T-helper 1 cell (primary cell): ENCODE data around the gene TBC1D14.

Experiments
- DNase-seq, 5 donors: peaks; one replicate each; pipeline ENCODE4 v3.0.0-alpha.2; 2012 to 2020

The TBC1D14 gene

GRCh38 chr4:7002336-7002735 lies 92.7 kb downstream of the TBC1D14 start:
- DNase-seq, result no peak

- no peak for DNase-seq
Measured at GRCh38 chr4:7003176-7003878, 93.7 kb downstream of the TBC1D14 start.

GRCh38 chr4:7003879-7004240 lies 94.2 kb downstream of the TBC1D14 start:
- DNase-seq, result no peak

- no peak for DNase-seq
Measured at GRCh38 chr4:7004331-7004730, 94.7 kb downstream of the TBC1D14 start.

- no peak for DNase-seq
Measured at GRCh38 chr4:7005571-7005970, 95.9 kb downstream of the TBC1D14 start.

- no peak for DNase-seq
Measured at GRCh38 chr4:7006411-7006810, 96.8 kb downstream of the TBC1D14 start.

- DNase-seq, result no peak
Measured at GRCh38 chr4:7007142-7007907, 97.7 kb downstream of the TBC1D14 start.

GRCh38 chr4:7007944-7008343 lies 98.3 kb downstream of the TBC1D14 start:
- no peak for DNase-seq

- DNase-seq, result no peak
Measured at GRCh38 chr4:7009564-7009963, 99.9 kb downstream of the TBC1D14 start.

- DNase-seq, result no peak
Measured at GRCh38 chr4:7013175-7013574, 103.5 kb downstream of the TBC1D14 start.

- DNase-seq, result no peak
Measured at GRCh38 chr4:7014815-7015214, 105.2 kb downstream of the TBC1D14 start.

- DNase-seq, result no peak
Measured at GRCh38 chr4:7015383-7016035, 105.9 kb downstream of the TBC1D14 start.

- no peak for DNase-seq
Measured at GRCh38 chr4:7016086-7016485, 106.5 kb downstream of the TBC1D14 start.

GRCh38 chr4:7016512-7016911 lies 106.9 kb downstream of the TBC1D14 start:
- DNase-seq, result no peak

GRCh38 chr4:7017446-7018048 lies 107.9 kb downstream of the TBC1D14 start:
- DNase-seq, result no peak

GRCh38 chr4:7018281-7018680 lies 108.7 kb downstream of the TBC1D14 start:
- no peak for DNase-seq

- DNase-seq, result no peak
Measured at GRCh38 chr4:7019367-7019766, 109.7 kb downstream of the TBC1D14 start.

- no peak for DNase-seq
Measured at GRCh38 chr4:7020290-7020689, 110.7 kb downstream of the TBC1D14 start.

- no peak for DNase-seq
Measured at GRCh38 chr4:7020856-7021255, 111.2 kb downstream of the TBC1D14 start.

GRCh38 chr4:7021355-7021754 lies 111.7 kb downstream of the TBC1D14 start:
- no peak for DNase-seq

GRCh38 chr4:7021930-7022664 lies 112.5 kb downstream of the TBC1D14 start:
- DNase-seq, result no peak

- no peak for DNase-seq
Measured at GRCh38 chr4:7023486-7023885, 113.9 kb downstream of the TBC1D14 start.

GRCh38 chr4:7023901-7024300 lies 114.3 kb downstream of the TBC1D14 start:
- no peak for DNase-seq
